GM12875 (cell line): ENCODE results near the gene KIF5C.

Experiments used
- H3K4me3 ChIP-seq: one replicate; pipeline ENCODE4 v1.5.1; 2011; ENCODE audit warnings: low read depth, low read length, control low read depth
- CTCF ChIP-seq: IDR thresholded peaks from 2 replicates; pipeline ENCODE4 v1.5.1; 2011; ENCODE audit warnings: low read depth, mild to moderate bottlenecking, control low read depth, inconsistent platforms, low read length, moderate library complexity, borderline replicate concordance; ENCODE audit not compliant: insufficient read depth

KIF5C gene

GRCh38 chr2:149033716-149034115 is 158.7 kb downstream of the KIF5C start:
- no peak for TF ChIP-seq CTCF
- no peak overlapping the region for H3K4me3 ChIP-seq

- no peak for TF ChIP-seq CTCF
- H3K4me3 ChIP-seq: no peak overlapping the region
Observed at GRCh38 chr2:149034406-149034805, 159.4 kb downstream of the KIF5C start.

- no peak for TF ChIP-seq CTCF
- no peak overlapping the region for H3K4me3 ChIP-seq
Observed at GRCh38 chr2:149036507-149037293, 161.7 kb downstream of the KIF5C start.

- TF ChIP-seq CTCF: 0 out of 2 replicates have a peak, but pooled peaks have one; percentile 12
- peak overlapping the region; percentile 62 for H3K4me3 ChIP-seq
Observed at GRCh38 chr2:149037851-149038250, 162.8 kb downstream of the KIF5C start.

GRCh38 chr2:149038442-149039212 is 163.6 kb downstream of the KIF5C start, which contains the start of gene LYPD6B:
LYPD6B (plus strand) TSS chr2:149038699; CDS start chr2:149130949, 92,250 bp downstream.
- H3K4me3 ChIP-seq: peak within 1 kb of the TSS; percentile 62
- TF ChIP-seq CTCF: peak; percentile 51; the same call in 1 of the 2 replicates

- TF ChIP-seq CTCF: no peak
- H3K4me3 ChIP-seq: peak overlapping the region; percentile 62
Observed at GRCh38 chr2:149039213-149039724, 164.2 kb downstream of the KIF5C start.
